Smooth muscle cell (in vitro differentiated cells): ENCODE results near the gene MYO1E. TPM values are rescaled to one million over a fixed set of nuclear protein-coding genes. Genes with fewer than 3 reads are reported as not detected.

Experiments used
- DNase-seq: peaks from one replicate; lab custom pipeline; 2025; ENCODE audit not compliant: unreplicated experiment; lab: John Stamatoyannopoulos, UW
- H2AFZ ChIP-seq: fragments of 200-600 bp; sonication (generic); 2 replicates; pipeline ENCODE4 v1.6.0; 2016; ENCODE audit warnings: antibody characterized with exemption, low read depth, mild to moderate bottlenecking
- H3F3A ChIP-seq: fragments of 200-600 bp; sonication (generic); 2 replicates; pipeline ENCODE4 v1.6.0; 2017; ENCODE audit warnings: antibody characterized with exemption, low read depth
- H3K27ac ChIP-seq: fragments of 200-600 bp; sonication (generic); 2 replicates; pipeline ENCODE4 v1.5.1; 2016; ENCODE audit warnings: low read depth, mild to moderate bottlenecking
- H3K27me3 ChIP-seq: fragments of 200-600 bp; sonication (generic); 2 replicates; pipeline ENCODE4 v1.6.1; 2016; ENCODE audit warnings: low read depth, mild to moderate bottlenecking
- H3K36me3 ChIP-seq: fragments of 200-600 bp; sonication (generic); 2 replicates; pipeline ENCODE4 v1.5.1; 2016; ENCODE audit warnings: low read depth
- H3K4me1 ChIP-seq: fragments of 200-600 bp; sonication (generic); 2 replicates; pipeline ENCODE4 v1.5.1; 2016; ENCODE audit warnings: low read depth
- H3K4me2 ChIP-seq: fragments of 200-600 bp; sonication (generic); 2 replicates; pipeline ENCODE4 v1.6.0; 2016; ENCODE audit warnings: mild to moderate bottlenecking
- H3K4me3 ChIP-seq: fragments of 200-600 bp; sonication (generic); 2 replicates; pipeline ENCODE4 v1.5.1; 2016; ENCODE audit warnings: mild to moderate bottlenecking
- H3K79me2 ChIP-seq: fragments of 200-600 bp; sonication (generic); 2 replicates; pipeline ENCODE4 v1.6.0; 2016; ENCODE audit warnings: low read depth, mild to moderate bottlenecking
- H3K9ac ChIP-seq: fragments of 200-600 bp; sonication (generic); 2 replicates; pipeline ENCODE4 v1.6.0; 2016; ENCODE audit warnings: low read depth
- H3K9me3 ChIP-seq: fragments of 200-600 bp; sonication (generic); replicated peaks from 2 replicates; pipeline ENCODE4 v1.5.1; 2016; ENCODE audit warnings: low read depth
- H4K20me1 ChIP-seq: fragments of 200-600 bp; sonication (generic); 2 replicates; pipeline ENCODE4 v1.6.0; 2016; ENCODE audit warnings: low read depth
- CTCF ChIP-seq: fragments of 200-600 bp; sonication (generic); IDR thresholded peaks from 2 replicates; pipeline ENCODE4 v1.5.1; 2017; ENCODE audit warnings: borderline replicate concordance, mild to moderate bottlenecking, antibody characterized with exemption; ENCODE audit not compliant: insufficient read depth, poor library complexity, severe bottlenecking
- WGBS: methylation state at CpG from one replicate; pipeline ENCODE4 v1.1.7; 2016; ENCODE audit warnings: low lambda C conversion rate; 5-methylcytosine and 5-hydroxymethylcytosine counted together
- polyA plus RNA-seq: library from polyadenylated mRNA; unstranded; fragments of >200 nt; fragmentation: Nextera tagmentation; extraction: Ambion mirVana; gene quantifications from 2 replicates; pipeline ENCODE4 v1.2.1, GENCODE V29; 2016
- total RNA-seq: library from RNA; depleted of rRNA; stranded (reverse); fragments of >200 nt; gene quantifications from 2 replicates; pipeline ENCODE4 v1.2.3, GENCODE V29; 2014

MYO1E gene
- total and polyA plus RNA-seq, 2 experiments from 2014 or later: 50.0 to 54.5 TPM

- DNase-seq: no peak
- H2AFZ ChIP-seq: no peak overlapping the region
- H3F3A ChIP-seq: peaks cover 8% of the 10 kb centered on the region
- 55% methylated on average over 10 of the region's 10 CpGs for WGBS
- H3K27me3 ChIP-seq: no peaks in the 10 kb centered on the region
- H3K27ac ChIP-seq: peak overlapping the region; percentile 97
- peak overlapping the region; percentile 31 for H3K4me2 ChIP-seq
- no peaks in the 10 kb centered on the region for H3K9me3 ChIP-seq
- H3K36me3 ChIP-seq: no peaks in the 10 kb centered on the region
- TF ChIP-seq CTCF: no peak
- no peak overlapping the region for H3K4me3 ChIP-seq
- H3K9ac ChIP-seq: peak overlapping the region; percentile 85
- no peaks in the 10 kb centered on the region for H3K79me2 ChIP-seq
- peaks cover 3% of the 10 kb centered on the region for H3K4me1 ChIP-seq
- H4K20me1 ChIP-seq: no peaks in the 10 kb centered on the region
Measured at GRCh38 chr15:59199626-59200465, 172.8 kb downstream of the MYO1E start.

DNA sequence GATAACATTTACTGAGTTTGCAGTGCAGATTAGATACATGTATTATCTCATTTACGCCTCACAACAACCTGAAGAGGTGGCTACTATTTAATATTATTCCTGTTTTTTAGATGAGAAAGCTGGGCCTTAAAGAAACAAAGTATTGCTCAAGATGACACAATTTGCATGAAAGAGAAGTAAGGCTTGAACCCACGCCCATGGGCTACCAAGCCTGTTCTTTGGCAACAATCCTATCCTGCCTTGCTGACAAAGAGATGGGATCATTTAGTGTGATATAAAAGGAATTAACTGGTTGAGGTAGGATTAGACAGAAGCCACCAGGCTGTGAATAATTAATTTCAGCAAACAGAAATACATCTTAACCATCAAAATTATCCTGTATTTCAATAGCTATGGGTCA, 175.2 kb downstream of the MYO1E start:
- Histone ChIP-seq H3K27me3 (no peaks in the 10 kb centered on the region), H3F3A (peaks cover 11% of the 10 kb centered on the region), H3K9me3 (no peaks in the 10 kb centered on the region), H4K20me1 (no peaks in the 10 kb centered on the region), H3K27ac (no peak overlapping the region), H3K36me3 (no peaks in the 10 kb centered on the region), H3K79me2 (no peaks in the 10 kb centered on the region), H3K4me2 (no peak overlapping the region), H3K9ac (no peak overlapping the region), H3K4me3 (no peak overlapping the region), H2AFZ (no peak overlapping the region), H3K4me1 (peaks cover 3% of the 10 kb centered on the region)
- no peak for DNase-seq
- TF ChIP-seq CTCF: no peak
- WGBS: 71% methylated on average over 2 of the region's 2 CpGs

DNA sequence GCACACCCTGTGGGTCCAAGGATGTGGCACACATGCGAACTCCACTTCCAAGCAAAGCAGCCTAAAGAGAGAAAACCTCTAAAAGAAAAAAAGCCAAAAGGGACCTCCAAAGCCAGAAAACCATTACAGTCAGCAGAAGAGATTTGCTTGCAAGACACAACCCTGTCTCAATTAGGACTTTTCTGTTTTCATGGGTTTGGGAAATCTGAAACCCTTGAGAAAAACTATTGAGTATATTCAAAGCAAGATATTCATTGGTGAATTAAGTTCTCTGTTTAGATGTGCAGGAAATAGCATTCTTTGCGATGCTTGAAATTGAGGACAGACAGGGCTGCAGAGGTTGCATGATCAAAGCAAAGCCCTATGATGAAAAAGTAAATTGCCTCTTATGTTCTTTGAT, 176.3 kb downstream of the MYO1E start:
- peaks cover 14% of the 10 kb centered on the region for H3F3A ChIP-seq
- no peak overlapping the region for H2AFZ ChIP-seq
- 88% methylated on average over 2 of the region's 2 CpGs for WGBS
- H3K27ac ChIP-seq: no peak overlapping the region
- no peaks in the 10 kb centered on the region for H3K9me3 ChIP-seq
- H3K4me2 ChIP-seq: peak overlapping the region; percentile 32
- H4K20me1 ChIP-seq: peaks cover 3% of the 10 kb centered on the region
- H3K27me3 ChIP-seq: no peaks in the 10 kb centered on the region
- H3K4me1 ChIP-seq: peaks cover 3% of the 10 kb centered on the region
- H3K36me3 ChIP-seq: no peaks in the 10 kb centered on the region
- TF ChIP-seq CTCF: no peak
- no peak overlapping the region for H3K9ac ChIP-seq
- DNase-seq: no peak
- H3K4me3 ChIP-seq: no peak overlapping the region
- no peaks in the 10 kb centered on the region for H3K79me2 ChIP-seq
